ENCODE measurements around the gene CHMP4A.
"Not testable (repeated sequence)": the region's sequence is repeated elsewhere in the genome, so short reads cannot be mapped to it uniquely, and the experiment has no call there.

Gene CHMP4A

GRCh38 chr14:24246765-24247212 is 33.5 kb upstream of the CHMP4A start:
- peak; percentile 40 for DNase-seq

GRCh38 chr14:24245350-24245749 is 32.1 kb upstream of the CHMP4A start:
- not testable (repeated sequence) for DNase-seq

DNA sequence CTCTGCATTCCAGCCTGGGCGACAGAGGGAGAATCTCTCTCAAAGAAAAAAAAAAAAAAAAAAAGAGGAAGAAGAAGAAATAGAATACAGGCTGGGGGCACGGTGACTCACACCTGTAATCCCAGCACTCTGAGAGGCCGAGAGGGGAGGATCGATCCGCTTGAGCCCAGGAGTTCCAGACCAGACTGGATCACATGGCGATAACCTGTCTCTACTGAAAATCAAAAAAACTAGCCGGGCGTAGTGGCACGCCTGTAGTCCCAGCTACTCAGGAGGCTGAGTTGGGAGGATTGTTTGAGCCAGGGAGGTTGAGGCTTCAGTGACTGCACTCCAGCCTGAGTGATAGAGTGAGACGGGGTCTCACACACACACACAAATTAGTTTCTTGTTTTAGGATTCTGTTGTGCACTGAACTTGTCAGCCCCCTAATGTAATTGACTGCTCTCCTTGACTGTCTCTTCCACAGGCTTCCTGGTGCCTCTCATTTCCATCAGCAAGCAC is 30.1 kb upstream of the CHMP4A start:
- DNase-seq: no peak

- peak; percentile 95 for DNase-seq
Observed at GRCh38 chr14:24241829-24242443, 28.6 kb upstream of the CHMP4A start.

DNA sequence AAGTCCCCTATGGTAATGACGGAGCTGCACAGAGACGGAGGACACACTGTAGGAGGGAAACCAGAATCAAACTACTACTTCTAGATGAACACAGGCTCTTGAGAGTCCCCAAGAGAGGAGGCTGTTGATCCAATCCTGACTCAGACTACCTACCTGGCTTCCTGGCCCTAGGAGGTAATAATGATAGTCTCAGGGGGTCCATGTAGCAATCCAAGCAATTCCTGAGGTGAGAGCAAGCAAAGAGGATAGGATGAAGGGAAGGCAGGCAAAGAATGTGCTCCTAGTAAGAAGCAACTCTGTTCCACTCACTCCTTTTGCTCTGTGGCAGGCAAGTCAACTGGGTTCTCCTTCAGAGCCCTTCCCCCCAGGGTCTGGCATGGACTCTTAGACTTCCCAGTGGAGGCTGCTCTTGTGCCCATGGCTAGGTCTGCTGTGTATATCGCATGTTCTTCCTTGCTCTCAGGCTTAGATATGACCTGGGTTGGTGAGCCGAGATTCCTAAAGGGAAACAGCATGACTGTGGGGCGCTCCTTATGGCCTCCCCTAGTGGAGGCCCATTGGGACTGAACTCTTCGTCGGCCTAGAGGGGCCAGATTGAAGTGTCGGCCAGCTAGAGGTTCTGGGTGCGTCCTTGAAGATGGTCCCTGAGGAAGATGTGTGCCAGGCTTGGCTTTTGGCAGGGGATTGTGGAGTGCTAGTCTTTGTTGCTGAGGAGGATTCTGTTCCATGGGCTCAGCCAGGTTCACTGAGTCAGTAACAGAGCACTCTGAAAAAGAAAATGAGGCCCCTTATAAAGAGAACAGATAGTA is 27.0 kb upstream of the CHMP4A start:
- DNase-seq: no peak

DNA sequence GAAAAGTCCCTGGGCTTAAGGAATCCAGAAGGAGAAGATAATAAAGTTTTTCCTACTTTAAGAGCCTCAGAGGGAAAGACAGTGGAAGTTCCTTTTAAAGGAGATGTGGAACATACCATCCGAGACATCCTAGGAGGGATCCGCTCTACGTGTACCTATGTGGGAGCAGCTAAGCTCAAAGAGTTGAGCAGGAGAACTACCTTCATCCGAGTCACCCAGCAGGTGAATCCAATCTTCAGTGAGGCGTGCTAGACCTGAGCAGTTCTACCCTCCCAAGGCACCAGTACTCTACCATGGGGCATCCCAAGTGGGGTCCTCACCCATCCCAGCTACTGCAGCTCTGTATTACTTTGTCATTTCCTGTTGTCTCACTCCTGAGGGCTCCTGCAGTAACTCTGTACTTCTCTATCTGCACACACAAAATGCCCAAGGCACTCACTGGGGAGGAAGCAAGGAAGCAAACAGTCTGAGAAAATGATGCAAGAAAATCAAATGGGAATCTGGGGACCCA is 25.3 kb upstream of the CHMP4A start:
- peak; percentile 45 for DNase-seq

GRCh38 chr14:24238123-24238522 is 24.8 kb upstream of the CHMP4A start:
- no peak for DNase-seq

- no peak for DNase-seq
Observed at GRCh38 chr14:24237463-24237955, 24.2 kb upstream of the CHMP4A start.

DNA sequence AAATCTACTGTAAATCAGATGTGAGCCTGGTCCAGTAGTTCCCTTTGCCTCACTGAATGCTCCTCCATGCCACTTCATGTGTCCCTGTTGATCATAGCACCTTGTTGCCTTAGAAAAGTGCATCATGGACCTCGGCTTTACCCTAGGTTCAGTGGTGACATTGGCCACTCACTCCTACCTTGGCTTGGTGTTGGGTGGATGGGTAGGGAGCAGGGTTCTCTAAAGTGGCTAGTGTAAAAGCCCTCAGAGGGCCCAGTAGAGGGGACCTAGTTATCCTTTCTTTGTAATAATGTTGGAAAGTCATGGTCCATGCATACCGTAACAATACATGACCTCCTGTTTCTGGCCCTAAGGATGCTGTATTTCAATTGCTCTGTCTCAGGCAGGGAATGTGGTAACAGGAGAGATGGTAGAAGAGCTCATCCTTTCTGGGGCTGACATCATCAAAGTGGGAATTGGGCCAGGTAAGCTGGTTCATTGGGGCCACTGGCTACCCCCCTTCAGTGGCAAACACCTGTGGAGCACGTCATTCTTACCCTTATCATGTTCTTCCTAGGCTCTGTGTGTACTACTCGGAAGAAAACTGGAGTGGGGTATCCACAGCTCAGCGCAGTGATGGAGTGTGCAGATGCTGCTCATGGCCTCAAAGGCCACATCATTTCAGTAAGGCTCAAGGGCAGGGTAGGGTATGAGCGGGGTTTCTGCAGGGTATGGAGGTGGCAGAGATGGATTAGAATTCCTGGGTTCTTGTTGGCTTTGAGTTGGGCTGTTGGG is 23.6 kb upstream of the CHMP4A start:
- no peak for DNase-seq

DNA sequence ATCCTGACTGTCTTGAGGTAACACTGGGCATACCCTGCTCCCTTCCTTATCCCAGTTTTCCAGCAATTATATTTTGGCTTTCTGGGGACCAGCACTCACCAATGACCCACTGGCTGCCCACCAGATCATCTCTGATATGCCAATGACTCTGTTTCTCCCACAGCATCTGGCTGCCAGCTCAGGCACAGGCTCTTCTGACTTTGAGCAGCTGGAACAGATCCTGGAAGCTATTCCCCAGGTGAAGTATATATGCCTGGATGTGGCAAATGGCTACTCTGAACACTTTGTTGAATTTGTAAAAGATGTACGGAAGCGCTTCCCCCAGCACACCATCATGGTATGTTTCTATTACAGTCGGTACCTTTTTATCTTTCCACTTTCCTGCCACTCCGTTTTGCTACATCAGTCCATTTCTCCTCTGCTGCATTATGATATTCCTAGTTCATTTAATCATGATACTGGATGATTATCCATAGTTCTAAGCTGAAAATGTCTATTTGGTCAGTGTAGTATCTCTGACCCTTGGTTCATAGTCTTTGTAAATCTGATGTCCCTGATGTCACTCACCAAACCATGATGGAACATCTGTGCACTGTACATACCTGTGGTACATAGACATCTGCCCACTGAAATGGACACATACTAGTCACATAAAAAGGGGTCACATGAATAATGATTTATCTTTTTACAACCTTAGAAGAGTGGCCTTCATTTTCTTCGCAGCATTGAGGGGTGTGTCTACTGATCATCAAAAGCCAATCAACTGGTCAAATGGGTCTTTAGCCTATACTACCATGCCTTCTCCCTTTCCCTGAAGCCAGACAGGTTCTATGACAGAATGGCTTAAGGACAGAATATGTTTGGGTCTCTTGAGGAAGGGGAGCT is 22.8 kb upstream of the CHMP4A start:
- DNase-seq: no peak

DNA sequence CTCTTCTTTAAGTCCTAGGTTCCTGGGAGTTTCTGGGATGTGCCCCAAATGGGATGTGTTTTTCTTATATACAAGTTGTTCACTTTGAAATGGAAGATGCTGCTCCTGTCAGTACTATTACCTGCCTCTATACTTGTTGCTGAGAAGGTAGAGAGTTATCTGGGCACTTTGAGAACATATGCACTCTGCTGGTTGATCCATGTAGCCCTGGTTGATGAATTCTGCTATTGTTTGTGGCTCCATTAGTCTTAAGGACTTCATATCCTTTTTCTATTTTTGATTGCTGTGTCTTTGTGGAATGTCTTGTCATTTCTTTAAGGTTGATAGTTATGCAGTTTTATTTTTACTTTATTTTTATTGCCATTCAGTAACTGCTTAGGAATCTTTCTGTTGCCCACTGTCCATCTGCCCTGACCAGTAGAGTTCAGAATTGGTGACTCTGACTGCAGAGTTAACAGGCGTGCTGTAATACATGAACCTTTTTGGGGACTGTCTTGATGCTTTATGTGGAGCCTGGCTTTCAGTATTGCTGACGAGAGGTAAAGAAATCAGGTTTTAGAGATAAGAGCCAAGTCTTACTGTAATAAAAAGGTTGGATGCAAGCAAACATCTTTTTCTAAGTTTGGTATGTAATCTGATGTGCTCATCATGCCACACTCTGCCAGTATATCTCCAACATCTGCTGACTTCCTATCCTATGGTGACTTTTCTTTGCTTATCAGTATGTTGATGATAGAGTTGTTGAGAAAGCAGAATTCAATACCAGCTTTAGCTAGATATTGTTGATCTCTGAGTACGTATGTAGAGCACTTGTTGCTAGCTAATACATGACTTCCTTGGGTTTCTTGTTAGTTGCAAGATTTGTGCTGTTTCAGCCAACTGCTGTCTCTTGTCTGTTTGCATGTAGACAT is 21.1 kb upstream of the CHMP4A start:
- no peak for DNase-seq

DNA sequence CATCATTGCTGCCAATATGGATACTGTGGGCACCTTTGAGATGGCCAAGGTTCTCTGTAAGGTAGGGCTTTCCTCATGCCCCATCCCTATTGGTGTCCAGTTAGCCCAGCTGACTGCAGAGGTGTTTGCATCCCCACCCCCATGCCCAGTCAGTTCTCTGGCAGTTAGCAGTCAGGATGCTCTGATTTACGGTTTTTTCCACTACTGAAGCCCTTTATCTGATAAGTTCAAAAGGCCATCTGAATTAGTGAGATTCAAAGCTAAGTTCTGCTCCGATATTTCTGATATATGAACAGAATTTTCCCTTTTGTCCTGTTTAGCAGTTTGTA is 20.2 kb upstream of the CHMP4A start:
- DNase-seq: no peak

GRCh38 chr14:24232645-24233537 is 19.6 kb upstream of the CHMP4A start, which contains the start of gene GMPR2:
Gene GMPR2, plus strand, starts transcription at chr14:24232929. Its CDS starts 325 bp downstream, at chr14:24233254.
- DNase-seq: no peak

DNA sequence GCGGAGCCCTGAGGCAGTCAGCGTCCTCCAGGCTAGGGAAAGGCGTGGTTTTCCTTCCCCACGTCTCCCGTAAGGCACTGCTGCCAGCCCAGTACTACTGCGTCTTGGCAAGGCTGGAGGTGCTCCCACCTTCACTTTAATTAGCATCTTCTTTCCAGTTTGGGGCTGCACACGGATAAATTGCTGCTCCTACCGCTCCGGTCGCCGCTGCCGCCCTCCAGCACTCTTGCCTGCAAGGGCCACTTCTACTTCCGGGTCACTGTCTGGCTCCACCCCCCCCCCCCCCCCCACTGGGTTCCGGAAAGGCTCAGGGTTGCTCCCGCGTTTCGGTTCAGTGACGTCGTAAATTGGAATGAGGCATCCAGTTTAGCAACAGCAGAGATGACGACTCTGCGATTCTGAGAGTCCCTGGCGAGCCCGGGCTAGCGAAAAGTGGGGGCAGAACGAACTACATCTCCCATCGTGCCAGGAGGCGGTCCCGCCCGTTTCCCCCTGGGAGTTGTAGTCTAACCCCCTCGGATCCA is 18.9 kb upstream of the CHMP4A start, which contains the start of gene NEDD8:
NEDD8 (minus strand) TSS at position 247 of the 524 bp plus-strand sequence; CDS start at position 147, 100 bp downstream.
- peak; percentile 98 for DNase-seq

DNA sequence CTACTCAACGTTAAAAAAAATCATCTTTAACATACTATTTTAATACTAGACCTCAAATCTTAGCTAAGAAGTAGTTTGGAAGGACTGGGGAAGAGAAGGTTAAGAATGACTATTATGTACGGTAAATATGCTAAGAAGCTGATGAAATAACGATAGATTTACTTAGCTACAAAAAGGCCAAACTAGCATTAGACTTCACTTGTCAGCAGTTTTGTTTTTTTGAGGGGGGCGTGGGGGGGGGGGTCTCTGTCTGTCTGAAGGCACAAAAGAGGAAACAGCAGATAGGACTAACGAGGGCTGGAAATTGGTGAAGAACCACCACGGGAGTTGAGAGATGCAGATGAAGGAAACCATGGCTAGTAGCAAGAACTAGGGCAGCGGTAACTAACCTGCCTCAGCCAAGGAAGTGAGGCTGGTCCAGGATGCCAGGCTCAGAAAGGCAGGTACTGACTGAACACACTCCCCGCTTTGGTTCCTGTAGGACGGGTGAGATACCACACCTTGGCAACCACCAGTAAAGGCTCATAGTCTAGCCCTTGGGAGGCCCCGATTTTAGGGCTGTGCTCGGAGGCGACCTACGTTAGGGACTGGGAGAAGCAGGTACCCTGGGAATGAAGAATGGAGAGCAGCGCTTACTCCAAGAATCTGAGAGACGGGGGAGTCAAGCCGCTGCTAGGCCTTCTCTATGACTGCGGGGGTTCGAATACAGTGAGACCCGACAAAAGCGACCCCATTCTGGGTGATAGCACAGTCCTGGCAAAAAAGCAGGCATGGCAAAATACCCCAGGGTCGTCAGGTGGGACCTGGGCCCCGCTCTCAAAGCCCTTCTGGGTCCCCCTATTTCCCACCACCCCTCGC is 18.2 kb upstream of the CHMP4A start:
- DNase-seq: no peak

- DNase-seq: no peak
Observed at GRCh38 chr14:24228902-24229301, 15.6 kb upstream of the CHMP4A start.

GRCh38 chr14:24226473-24226872 is 13.2 kb upstream of the CHMP4A start:
- no peak for DNase-seq

GRCh38 chr14:24224618-24225071 is 11.4 kb upstream of the CHMP4A start:
- DNase-seq: peak; percentile 88
